ENCODE results near the gene TSPY8.

DNA sequence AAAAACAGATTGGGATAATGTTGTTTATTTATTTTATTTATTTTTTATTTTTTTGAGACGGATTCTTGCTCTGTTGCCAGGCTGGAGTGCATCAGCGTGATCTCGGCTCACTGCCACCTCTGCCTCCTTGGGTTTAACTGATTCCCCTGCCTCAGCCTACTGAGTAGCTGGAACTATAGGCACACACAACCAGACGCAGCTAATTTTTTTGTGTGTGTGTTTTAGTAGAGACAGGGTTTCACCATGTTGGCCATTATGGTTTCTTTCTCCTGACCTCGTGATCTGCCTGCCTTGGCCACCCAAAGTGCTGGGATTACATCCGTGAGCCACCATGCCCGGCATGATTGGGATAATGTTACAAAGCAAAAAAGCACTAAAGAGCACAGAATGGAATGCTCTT, 36.6 kb upstream of the TSPY8 start:
- TF ChIP-seq EZH2 (IDR thresholded peaks at IDR 0.05; ENCODE audit: low read length, missing control alignments) (no peak), CTCF (conservative IDR thresholded peaks at IDR 0.05 in 1 of 2, IDR thresholded peaks at IDR 0.05 in 1 of 2; ENCODE audit: low read depth in 1 of 2, low read length in 2 of 2) (no peak)

Measured in fibroblast of lung (primary cell).